Duodenal mucosa (tissue), 2 donors: ENCODE data around the gene AOAH.

Experiments
- H3K27ac ChIP-seq: one replicate; pipeline ENCODE4 v1.7.0; 2013; ENCODE audit warnings: low read depth, low read length
- H3K27me3 ChIP-seq, 2 donors: one replicate each; pipeline ENCODE4 v1.7.0; 2013; ENCODE audit warnings: low read length in 2 of 2, control low read depth in 1 of 2; ENCODE audit not compliant: insufficient read depth in 2 of 2, control insufficient read depth in 1 of 2
- H3K36me3 ChIP-seq, 2 donors: one replicate each; pipeline ENCODE4 v1.7.0; 2013; ENCODE audit warnings: low read length in 2 of 2, control low read depth in 1 of 2; ENCODE audit not compliant: insufficient read depth in 2 of 2, control insufficient read depth in 1 of 2
- H3K4me1 ChIP-seq, 2 donors: one replicate each; pipeline ENCODE4 v1.7.0; 2013; ENCODE audit warnings: low read length in 2 of 2, control low read depth in 1 of 2; ENCODE audit not compliant: insufficient read depth in 2 of 2, control insufficient read depth in 1 of 2
- H3K4me3 ChIP-seq, 2 donors: one replicate each; pipeline ENCODE4 v1.7.0; 2013; ENCODE audit warnings: low read length in 2 of 2, low read depth in 1 of 2
- H3K9ac ChIP-seq, 2 donors: one replicate each; pipeline ENCODE4 v1.7.0; 2013; ENCODE audit warnings: low read length in 2 of 2, low read depth in 1 of 2
- H3K9me3 ChIP-seq, 2 donors: one replicate each; pipeline ENCODE4 v1.7.0; 2013; ENCODE audit warnings: low read length in 2 of 2, control low read depth in 1 of 2; ENCODE audit not compliant: control insufficient read depth in 1 of 2

AOAH gene

DNA sequence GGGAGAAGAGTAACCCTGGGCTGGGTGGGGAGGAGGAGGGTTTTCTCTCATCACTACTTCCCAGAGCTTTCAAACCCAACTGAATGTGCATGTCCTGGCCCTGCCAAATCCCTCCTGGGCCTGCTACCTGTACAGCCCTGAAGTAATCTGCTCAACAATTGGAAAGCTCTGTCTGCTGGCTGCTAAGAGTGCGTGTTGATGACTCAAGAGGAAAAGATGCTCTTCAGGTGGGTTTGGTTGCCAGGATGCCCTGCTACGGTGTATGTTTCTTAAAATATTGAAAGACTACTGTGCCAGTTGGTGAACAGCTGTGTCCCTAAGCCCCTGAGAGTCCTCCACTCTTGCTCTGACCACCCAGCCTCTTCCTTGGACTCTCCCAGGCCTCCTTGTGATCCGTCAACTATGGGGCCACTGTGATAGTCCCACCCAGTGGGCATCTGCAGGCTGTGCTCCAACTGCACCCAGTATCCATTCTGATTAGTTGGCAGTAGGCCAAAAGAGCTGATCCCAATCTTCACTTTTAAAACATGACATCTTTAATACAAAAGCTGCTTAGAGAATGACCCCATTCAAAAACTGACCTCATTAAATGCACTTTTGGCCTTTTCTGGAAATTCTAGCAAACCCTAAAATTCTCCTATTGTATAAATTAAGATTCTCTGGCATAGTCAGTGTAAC, 85.6 kb downstream of the AOAH start:
- Histone ChIP-seq H3K4me1 (peaks cover 0 to 3% of the 10 kb centered on the region in 2 donors), H3K36me3 (no peaks in the 10 kb centered on the region), H3K9me3 (no peaks in the 10 kb centered on the region), H3K4me3 (no peak overlapping the region), H3K27ac (no peak overlapping the region), H3K9ac (no peak overlapping the region), H3K27me3 (no peaks in the 10 kb centered on the region)

DNA sequence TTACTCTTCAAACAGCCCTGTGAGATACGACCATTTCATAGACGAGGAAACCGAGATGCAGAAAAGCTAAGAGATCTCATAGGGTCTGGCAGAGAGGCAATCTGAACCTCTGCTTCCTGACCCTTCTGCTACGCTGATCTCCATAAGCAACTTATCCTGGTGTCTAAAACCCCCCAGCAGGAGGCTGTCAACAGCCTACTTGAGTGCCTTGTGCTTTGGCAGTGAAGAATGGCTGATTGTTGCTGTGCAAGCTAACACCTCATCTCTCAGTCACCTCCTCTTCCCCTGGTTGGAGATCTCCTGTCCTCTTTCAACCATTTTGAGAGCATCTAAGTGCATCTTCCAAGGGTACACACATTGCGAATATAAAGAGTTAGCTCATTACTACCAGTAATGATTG, 86.2 kb downstream of the AOAH start:
- Histone ChIP-seq H3K4me3 (no peak overlapping the region), H3K4me1 (peaks cover 0 to 4% of the 10 kb centered on the region in 2 donors), H3K27me3 (no peaks in the 10 kb centered on the region), H3K9me3 (no peaks in the 10 kb centered on the region), H3K27ac (no peak overlapping the region), H3K9ac (no peak overlapping the region), H3K36me3 (no peaks in the 10 kb centered on the region)

DNA sequence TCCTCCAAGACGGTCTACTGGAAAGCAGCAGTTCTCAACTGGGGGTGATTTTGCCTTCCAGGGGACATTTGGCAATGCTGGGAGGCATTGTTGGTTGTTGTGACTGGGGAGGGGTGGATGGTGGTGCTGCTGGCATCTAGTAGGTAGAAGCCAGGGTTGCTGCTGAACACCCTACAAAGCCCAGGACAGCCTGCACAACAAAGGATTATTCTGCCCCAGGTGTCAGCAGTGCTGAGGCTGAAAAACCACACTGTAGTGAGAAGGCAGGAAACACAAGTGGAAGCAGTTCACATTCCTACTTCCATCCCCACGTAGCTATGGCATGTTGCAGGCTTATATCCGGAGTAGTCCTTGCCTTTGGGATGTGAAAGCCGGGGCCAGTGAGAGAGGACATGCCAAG, 86.9 kb downstream of the AOAH start:
- Histone ChIP-seq H3K4me3 (no peak overlapping the region), H3K36me3 (no peaks in the 10 kb centered on the region), H3K4me1 (peaks cover 0 to 4% of the 10 kb centered on the region in 2 donors), H3K9me3 (no peaks in the 10 kb centered on the region), H3K9ac (no peak overlapping the region), H3K27ac (no peak overlapping the region), H3K27me3 (no peaks in the 10 kb centered on the region)

GRCh38 chr7:36636126-36636525, 88.2 kb downstream of the AOAH start:
- H3K9me3 ChIP-seq, result no peaks in the 10 kb centered on the region
- no peaks in the 10 kb centered on the region for H3K36me3 ChIP-seq
- no peak overlapping the region for H3K27ac ChIP-seq
- H3K27me3 ChIP-seq, result no peaks in the 10 kb centered on the region
- H3K4me3 ChIP-seq, result no peak overlapping the region
- peaks cover 0 to 4% of the 10 kb centered on the region in 2 donors for H3K4me1 ChIP-seq
- H3K9ac ChIP-seq, result no peak overlapping the region

- H3K36me3 ChIP-seq, result no peaks in the 10 kb centered on the region
- H3K9me3 ChIP-seq, result no peaks in the 10 kb centered on the region
- no peaks in the 10 kb centered on the region for H3K27me3 ChIP-seq
- no peak overlapping the region for H3K4me3 ChIP-seq
- peaks cover 0 to 4% of the 10 kb centered on the region in 2 donors for H3K4me1 ChIP-seq
- H3K27ac ChIP-seq, result no peak overlapping the region
- no peak overlapping the region for H3K9ac ChIP-seq
Observed at GRCh38 chr7:36635091-36635490, 89.2 kb downstream of the AOAH start.

DNA sequence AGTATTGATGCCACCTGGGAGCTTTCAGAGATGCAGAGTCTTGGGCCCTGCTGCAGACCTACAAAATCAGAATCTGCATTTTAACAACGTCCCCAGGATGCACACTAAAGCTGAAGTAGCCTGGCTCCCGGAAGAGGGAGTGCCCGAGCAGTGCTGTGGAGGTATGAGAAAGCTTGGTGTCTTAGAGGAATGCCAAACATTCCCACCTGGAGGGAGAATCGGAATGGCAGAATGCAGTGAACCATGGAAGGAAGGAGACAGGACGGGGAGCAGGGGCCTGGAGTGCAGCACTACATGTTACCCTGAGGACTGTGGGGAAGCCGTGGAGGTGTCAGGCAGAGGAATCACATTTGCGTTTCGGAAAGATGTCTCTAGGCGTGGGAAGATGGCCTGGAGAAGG, 90.9 kb downstream of the AOAH start:
- peaks cover 0 to 4% of the 10 kb centered on the region in 2 donors for H3K4me1 ChIP-seq
- H3K9me3 ChIP-seq, result no peaks in the 10 kb centered on the region
- H3K36me3 ChIP-seq, result peaks cover 0 to 2% of the 10 kb centered on the region in 2 donors
- no peak overlapping the region for H3K9ac ChIP-seq
- no peak overlapping the region for H3K4me3 ChIP-seq
- H3K27ac ChIP-seq, result no peak overlapping the region
- H3K27me3 ChIP-seq, result no peaks in the 10 kb centered on the region

- Histone ChIP-seq H3K36me3 (peaks cover 0 to 2% of the 10 kb centered on the region in 2 donors), H3K9ac (no peak overlapping the region), H3K27me3 (no peaks in the 10 kb centered on the region), H3K4me1 (peaks cover 0 to 4% of the 10 kb centered on the region in 2 donors), H3K27ac (no peak overlapping the region), H3K4me3 (no peak overlapping the region), H3K9me3 (no peaks in the 10 kb centered on the region)
Observed at GRCh38 chr7:36630112-36630650, 94.1 kb downstream of the AOAH start.

DNA sequence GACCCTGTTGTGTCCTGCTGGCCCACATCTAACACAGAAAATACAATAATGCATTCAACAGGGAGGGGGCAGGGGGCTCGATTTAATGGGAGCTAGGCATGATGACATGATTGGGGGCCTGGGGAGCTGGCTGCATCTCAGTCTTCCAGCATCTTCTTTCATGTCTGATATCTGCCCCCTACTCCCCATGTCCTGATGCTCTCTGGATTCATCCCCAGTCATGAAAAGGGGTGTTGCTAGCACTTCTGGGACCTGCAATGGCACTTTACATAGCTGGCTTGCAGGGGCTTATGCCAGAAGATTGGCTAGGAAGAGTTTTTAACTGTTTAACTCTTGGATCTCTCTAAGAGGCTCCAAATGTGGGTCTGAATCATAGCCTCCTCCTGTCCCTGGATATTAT, 94.9 kb downstream of the AOAH start:
- Histone ChIP-seq H3K27me3 (no peaks in the 10 kb centered on the region), H3K36me3 (peaks cover 0 to 2% of the 10 kb centered on the region in 2 donors), H3K9me3 (no peaks in the 10 kb centered on the region), H3K4me1 (peaks cover 0 to 4% of the 10 kb centered on the region in 2 donors), H3K4me3 (no peak overlapping the region), H3K27ac (no peak overlapping the region), H3K9ac (no peak overlapping the region)

DNA sequence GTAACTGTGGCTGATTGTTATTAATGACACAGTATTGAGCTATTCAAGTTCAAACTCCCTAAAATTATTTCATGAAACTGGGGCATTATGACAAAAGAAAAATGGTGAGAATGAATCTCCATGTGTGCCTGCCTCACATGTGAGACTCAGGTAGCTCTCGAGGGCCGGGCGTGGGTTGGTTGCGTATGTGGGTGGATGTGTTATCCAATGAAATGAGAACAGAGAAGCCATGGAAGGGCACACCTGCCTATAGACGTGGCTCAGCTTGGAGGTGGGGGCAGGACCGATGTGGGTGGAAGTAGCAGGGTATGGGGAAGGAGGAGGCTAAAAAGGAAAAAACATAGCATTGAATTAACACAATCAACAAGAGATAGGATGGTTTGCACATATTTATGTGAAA, 96.5 kb downstream of the AOAH start:
- Histone ChIP-seq H3K36me3 (peaks cover 0 to 2% of the 10 kb centered on the region in 2 donors), H3K4me1 (no peaks in the 10 kb centered on the region), H3K27ac (no peak overlapping the region), H3K9ac (no peak overlapping the region), H3K9me3 (no peaks in the 10 kb centered on the region), H3K27me3 (no peaks in the 10 kb centered on the region), H3K4me3 (no peak overlapping the region)

GRCh38 chr7:36626111-36626510, 98.2 kb downstream of the AOAH start:
- Histone ChIP-seq H3K4me3 (no peak overlapping the region), H3K4me1 (no peaks in the 10 kb centered on the region), H3K27me3 (no peaks in the 10 kb centered on the region), H3K9ac (no peak overlapping the region), H3K9me3 (no peaks in the 10 kb centered on the region), H3K27ac (no peak overlapping the region), H3K36me3 (peaks cover 0 to 2% of the 10 kb centered on the region in 2 donors)
